8988T (cell line): ENCODE measurements around the gene VAPA.

Experiments
- DNase-seq: peaks from one replicate; pipeline ENCODE4 v3.0.0; 2011

The VAPA gene

DNA sequence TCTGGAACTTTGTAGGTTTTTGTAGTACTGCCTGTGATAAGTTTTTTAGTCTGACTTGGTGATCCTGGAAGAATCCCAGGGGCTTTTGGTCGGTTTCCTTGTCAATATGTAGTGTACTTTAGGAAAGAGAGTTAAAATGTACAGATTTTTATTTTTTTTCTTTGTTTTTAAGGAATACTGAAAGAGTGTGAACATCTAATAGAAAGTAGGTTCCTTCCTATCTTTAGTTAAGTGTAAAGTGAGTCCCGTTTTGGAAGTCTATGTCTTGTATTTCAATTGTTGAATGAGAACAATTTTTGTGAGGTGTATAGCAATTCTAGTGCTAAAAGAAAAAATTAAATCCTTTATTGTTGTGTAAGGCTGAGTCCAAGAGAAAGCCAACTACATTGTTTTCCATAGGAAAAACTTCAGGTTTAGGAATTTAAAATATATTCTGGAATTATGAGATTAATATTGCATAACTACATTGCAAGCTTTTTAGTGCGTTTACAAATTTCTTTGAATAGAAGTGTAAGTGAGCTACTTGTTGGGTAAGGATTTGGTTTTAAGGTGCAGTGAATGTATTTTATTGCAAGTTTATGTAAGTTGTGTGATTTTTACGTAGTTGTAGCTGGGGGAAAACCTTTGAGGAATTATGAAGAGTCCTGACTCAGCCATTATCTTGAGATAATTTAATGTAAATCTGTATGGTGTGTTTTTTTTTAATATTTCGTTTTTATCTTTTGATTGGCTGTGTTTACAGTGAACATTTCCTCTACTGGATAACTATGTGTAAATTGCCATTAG lies 1.7 kb downstream of the VAPA start:
- no peak for DNase-seq

DNA sequence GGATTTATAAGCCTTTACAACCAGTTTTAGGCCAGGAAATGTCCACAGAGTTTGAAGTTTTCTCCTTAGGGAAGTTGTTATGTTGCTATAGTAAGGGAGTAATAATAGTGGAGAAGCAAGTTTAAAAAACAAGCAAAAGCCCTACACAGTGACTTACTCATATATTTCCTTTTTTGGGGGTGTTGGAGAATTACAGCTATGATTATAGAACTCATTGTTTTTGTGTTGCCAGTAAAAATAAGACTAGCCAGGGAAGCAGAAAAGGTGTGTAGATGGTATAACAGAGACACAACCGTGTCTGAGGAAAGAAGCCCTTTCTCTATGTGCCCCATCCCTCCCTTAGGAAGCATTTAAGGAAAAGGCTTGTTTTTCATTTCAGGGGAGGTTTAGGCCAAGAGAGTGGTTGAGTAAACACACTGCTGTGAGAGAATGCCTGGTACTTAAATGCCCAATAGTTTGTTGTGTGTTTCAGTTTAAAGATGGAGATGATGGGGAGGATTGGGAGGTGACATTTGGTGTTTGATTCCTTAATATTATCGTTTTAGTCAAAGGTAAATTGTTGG lies 2.3 kb downstream of the VAPA start:
- no peak for DNase-seq

DNA sequence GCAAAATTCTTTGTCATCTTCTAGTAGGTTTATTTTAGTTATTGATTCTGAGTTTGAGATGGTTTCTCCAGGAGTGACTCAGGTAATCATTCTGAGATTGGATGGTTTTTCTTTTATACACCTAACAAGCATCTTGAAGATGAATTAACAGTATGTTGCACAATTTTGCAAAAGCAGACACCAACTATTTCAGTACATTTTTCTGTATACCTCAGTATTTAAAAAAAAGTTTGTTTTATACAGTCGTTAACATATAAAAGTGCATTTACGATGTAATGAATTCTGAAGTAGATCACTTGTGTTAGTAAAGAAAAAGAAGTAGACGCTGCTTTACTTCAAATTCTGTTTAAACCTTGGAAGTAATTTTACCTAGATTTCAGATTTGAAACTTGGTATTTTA lies 3.0 kb downstream of the VAPA start:
- DNase-seq: no peak

DNA sequence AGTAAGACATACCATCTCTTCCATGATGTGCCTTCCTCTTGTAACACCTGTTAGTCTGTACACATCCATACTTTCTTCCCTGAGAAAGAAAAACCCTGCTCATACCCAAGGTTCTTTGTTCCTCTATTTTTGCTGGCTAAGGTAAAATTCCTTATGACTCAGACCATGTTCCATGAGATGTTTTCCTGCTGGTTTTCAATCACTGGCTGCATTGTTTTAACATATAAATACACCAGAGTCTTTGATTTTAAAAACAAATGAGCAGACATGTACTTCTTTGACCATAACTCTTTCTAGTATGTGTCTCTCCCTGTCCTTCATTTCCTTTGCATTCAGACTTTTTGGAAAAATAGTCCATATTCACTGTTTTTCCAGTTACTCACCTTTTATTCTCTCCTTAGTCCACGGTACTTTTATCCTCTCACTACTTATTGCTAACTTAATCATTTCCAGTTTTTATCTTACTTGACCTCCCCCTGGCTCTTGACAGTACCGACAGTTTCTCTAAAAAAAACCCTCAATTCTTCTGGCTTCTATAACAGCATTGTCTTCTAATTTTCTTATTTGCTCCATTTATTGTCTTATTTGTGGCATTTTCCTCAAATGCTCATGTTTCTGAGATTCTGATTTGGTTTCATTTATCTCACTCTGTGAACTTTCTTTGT lies 4.3 kb downstream of the VAPA start:
- peak; percentile 54 for DNase-seq

DNA sequence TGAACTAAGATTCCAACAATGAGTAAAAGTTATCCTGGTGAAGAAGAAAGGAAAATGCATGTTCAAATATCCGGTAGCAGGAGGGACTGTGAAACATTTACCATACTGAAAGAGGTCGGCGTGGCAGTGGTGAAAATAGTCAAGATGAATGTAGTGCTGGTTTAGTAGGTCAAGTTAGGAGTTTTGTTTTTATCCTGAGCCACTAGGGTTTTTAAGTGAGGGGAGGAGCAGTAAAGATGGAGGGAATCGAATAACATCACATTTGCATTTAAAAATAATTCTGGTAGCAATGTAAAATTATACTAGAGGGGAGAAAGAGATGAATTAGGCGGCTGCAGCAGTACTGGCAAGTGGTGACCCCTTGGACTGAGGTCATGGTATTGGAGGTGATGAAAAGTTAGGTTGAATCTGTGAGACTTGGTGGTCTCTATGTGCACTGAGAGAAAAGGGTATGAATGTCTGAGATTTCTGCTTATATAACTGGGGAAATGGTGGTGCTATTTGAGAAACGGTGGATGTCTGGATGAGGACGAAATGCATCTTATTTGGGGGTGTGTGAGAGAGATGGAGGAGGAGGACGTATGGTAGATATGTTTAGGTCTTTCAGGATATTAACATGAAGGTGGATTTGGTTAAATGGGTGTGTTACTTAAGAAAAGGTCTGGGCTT lies 5.9 kb downstream of the VAPA start:
- DNase-seq: no peak

DNA sequence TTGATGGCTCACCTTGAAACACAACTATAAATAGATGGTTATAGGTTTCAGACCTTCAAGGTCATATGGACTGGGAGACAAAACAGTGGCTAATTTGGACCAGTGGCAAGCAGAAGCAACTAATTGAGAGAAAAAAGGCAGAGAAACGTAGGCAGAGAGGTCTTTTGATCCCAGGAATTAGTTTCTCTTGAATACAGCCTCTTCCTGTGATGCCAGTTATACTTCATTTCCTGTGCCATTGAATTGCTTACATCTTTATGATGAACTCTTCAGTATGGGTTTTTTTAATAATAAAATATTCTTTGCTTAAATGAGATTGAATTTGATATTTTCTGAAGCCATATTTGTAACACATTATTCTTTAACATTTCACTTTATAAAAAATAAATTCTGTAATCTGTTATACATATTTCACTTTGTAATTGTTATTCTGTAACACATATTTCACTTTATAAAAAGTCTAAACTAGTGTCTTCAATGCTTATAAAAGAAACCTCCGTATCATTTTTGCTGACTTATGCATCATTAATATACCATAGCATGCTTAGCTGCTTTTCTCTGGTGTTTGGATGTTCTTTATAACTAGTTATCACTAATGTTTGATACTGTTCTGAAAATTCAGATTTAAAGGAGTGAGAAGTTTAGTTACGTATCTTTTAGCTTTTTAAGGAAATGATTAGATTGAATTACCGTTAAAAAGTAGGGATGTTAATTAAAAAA lies 8.9 kb downstream of the VAPA start:
- no peak for DNase-seq

DNA sequence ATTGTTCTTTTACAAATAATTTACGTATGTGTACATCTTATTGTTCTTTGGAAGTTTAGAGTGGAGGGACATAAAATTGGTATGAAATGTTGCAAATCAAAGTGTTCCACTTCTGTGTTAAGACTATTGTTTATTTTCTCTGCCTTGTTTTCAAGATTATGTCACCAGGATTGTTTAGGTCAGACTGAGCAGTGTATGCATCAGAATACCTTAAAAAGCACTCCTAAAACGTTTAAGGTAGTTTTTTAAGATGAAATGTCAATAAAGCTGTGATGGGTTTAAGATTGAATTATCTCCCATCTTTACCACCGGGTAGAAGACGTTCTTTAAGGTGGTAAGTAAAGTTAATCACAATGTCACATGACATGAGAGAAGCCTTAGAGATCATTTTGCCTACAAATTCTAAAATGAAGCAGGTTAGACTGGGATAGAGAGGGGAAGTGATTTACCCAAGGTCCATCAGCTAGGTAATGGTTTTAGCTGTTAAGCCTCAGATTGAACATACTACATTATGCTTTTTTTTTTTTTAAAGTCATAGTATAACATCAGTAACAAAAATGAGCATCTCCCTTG lies 10.6 kb downstream of the VAPA start:
- DNase-seq: no peak

DNA sequence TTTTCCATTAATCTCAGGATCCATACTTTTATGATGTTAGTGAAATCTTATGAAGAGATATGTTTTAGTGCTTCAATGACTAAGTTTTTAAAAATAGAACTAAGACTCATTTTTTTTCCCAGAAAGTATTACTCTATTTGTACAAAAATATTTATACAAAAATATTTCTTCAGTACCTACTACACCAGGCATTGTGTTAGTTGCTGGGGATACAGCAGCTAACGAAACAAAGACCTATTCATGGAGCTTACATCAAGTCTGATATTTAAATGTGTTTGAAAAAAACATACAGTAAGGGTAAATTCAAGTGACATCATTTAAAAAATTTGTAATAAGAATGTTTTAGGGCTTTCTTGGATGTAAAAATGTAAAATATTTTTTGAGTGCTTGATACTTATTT lies 11.6 kb downstream of the VAPA start:
- no peak for DNase-seq

DNA sequence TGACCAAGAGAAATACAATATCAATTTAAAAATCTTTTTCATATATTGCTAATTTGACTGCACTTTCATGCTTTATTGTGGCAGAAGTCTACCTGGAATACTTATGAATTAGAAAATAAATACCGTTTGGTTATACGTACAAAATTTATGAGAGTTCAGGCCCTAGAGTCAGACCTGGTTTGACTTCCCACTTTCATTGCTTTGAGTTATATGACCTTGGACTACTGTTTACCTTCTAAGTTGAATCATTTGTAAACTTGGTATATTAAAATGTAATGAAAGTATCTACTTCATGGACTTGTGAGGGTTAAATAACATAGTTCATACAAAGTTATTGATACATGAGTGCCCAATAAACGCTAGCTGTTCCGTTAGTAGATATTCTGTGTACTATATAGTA lies 12.0 kb downstream of the VAPA start:
- no peak for DNase-seq

DNA sequence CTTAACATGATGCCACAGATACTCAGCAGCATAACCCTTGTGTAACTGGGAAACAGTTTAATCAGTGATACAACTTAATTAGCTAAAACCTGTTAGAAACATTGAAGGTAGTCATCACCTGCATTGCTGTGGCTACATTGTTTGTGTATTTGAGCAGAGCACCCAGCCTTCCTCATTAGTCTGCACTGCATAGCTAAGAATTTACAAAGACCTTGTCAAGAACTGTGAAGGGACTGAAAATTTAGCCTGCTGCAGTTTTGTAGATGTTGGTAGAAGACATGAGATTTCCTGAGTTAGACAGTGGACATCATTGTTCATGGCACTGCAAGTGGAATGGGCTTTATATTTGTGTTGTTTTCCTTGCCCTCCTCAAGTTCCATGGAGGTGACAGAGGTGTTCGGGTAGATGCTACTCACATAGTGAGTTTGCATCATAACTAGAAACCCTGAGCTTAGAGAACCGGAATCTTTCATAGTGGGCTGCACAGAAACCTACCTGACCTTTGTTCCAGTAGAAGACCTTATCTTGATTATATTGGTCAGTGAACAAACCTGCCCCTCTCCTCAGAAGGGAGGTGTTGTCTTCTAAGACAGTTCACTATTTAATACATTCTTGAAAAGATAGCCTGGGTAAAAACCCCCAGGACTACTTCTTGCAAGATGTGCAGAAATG lies 12.5 kb downstream of the VAPA start:
- no peak for DNase-seq

DNA sequence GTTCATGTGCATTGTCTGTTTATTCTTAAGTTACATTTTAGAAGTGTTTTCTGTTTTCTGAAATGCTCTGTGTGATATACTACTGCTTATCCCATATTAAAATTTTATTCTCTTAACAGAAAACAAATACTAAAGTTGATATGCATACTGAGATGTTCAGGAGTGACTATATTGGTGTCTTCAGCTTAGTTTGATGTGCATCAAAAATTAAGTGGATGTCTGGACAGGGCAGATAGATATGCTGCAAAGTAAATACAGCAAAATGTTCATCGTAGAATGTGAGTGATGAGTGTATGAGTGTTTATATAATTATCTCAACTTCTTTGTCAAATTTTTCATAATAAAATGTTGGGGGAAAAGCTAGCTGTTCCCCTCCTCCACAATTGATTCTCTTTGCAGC lies 13.2 kb downstream of the VAPA start:
- DNase-seq: no peak

DNA sequence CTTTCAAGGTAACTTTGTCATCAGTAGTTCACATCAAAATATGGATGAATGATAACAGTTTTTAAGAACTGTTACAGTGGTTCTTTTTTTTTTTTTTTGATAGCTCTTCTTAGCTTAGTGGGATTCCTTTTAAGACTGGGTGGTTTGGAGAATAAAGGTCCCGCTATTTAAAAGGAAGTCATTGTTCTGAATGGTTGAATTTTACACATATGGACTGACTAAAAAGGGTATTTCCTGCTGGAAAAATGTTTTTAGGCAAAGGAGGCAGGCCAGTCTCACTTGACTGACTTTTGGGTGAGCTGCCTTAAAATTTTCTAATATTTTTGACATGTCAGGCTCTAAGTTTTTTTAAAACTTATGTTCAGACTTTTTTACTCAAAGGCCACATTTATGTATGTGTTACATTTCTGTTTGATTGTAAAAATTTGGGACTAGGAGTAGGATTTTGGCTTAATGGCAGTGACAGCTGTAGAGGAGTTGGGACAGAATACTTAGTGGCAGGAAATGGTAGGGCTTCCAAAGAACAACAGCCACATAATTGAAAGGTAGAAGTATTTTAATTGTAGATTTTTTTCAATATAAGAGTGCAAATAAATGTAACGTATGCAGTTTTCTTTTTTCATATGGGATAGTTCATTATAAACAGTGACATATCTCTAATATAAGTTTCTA lies 13.7 kb downstream of the VAPA start:
- DNase-seq: no peak

DNA sequence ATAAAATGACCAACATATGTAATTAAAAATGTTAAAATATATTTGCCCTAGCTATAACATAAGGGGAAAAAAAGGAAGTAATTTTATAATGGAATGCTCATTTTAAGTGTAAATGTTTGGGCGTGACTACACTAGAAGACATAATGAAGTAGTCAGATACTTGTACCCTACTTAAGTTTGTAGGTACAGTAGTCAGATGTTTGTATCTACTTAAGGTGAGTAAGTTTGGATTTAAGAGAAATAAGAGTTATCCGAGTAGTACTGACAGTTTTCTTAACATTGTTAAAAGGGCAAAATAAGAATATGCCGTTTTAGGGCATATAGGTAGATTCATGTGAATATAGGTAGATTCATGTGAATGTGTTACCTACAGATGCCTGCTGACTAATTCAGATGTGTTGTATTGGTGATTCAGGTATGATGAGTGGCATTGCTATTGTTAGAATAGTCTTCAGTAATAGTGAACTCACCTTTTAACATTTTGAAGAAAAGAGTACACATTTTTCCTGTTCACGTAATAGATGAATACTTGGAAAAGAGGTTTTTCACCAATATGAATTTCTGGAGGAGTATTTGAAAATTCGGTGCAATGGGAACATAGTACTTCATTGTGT lies 14.9 kb downstream of the VAPA start:
- no peak for DNase-seq

DNA sequence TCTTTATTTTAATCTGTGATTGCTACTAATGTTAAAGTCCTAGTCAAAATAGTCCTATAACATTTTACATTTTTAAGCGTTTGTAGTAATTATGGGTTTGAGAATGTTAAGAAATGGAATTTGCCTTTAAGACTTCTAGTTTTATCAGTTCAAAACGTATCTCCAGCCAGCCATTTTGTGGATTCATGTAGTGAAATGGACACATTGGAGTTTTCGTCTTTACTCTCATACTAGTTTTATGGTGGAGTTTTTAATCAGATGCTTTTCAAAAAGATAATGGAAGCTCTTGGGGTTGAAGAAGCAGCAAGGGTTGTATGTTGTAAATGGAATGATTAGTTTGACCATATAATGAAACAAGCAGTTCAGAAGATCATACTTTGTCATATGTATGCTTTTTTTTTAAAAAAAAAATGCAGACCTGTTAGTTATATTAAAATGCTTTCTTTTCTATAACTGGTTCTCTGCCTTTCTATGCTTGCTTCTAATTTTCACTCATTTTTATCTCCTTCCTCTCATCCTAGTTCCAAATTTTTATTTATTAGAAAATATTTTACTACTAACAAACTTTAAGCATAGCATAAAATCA lies 16.6 kb downstream of the VAPA start:
- DNase-seq: no peak

DNA sequence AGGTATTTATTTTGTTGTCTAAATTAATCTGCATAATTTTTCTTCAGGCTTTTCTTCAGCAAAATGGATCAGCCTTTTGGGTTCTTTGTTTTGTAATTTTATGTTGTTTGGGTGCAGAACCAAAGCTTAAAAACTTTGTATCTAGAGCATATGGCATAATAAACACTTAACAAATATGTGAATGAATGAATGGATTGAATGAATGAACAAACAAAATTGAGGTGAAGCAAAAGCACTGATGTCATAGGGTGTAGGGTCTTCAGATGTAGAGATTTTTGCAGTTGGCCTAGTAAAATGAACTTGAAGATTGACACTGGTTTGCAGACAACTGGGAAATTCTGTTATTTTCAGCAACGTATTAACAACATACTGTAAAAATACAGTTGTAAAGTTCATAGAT lies 17.3 kb downstream of the VAPA start:
- no peak for DNase-seq

DNA sequence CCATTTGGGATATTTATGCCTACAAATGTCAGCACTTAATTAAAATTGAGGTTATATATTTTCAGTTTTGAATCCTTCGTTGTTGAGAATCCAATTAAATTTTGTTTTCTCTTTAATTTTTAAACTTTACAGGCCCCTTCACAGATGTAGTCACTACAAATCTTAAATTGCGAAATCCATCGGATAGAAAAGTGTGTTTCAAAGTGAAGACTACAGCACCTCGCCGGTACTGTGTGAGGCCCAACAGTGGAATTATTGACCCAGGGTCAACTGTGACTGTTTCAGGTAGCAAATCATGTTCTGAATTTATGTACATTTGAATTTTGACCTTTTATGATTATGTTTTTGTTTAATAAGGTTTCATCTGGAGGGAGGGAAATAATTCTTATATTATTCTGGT lies 17.9 kb downstream of the VAPA start:
- DNase-seq: no peak

DNA sequence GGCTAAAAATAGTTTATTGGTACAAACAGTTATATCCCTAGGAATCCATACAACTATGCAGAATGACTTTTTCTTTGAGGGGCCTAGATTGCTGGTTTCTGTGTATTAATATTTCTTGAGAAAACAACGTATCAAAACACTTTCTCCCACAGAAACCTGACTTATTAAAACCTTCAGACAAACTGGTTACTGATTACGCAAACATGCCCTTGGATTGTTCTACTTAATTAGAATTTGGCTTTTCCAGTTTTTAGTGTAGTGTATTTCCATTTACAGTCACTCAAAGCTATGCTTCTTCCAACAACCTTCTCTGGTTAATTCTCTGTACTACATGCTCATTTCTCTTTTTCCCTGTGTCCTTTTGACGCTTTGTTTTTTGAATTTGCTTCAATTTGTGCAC lies 20.0 kb downstream of the VAPA start:
- DNase-seq: no peak

DNA sequence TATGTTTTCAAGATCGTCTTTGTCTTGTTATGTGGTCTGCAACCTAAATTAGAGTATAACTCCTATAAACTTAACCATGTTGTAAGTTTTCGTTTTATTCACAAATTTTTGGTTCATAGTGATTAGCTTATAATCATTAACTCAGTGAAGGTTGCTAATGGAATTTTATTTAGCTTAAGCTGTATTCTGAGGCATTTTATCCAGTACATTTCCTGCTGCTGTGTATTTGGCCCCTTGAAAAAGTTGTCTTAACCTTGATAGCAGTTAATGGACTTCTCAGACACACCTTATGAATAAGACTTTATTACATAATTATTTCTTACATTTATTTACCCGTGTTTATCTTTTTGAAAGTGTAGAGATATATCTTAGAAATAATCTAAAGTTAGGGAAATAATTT lies 20.5 kb downstream of the VAPA start:
- no peak for DNase-seq

DNA sequence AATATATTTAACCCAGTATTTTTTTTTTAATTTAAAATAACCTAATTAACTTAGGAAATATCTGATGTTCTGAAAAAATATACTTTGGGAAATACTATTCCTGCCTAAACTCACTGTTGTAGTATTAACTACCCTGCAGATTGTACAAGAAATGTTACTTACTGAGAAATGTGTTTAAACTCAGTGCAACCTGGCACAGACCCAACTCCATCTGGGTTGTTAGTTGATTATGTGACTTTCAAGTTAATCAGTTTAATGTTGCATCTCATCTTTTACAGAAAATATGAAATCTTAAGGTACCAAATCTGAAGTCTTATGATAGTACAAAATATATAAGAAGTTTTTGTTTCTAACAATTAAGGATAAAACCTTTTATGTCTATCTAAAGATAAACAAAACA lies 27.3 kb downstream of the VAPA start:
- no peak for DNase-seq

DNA sequence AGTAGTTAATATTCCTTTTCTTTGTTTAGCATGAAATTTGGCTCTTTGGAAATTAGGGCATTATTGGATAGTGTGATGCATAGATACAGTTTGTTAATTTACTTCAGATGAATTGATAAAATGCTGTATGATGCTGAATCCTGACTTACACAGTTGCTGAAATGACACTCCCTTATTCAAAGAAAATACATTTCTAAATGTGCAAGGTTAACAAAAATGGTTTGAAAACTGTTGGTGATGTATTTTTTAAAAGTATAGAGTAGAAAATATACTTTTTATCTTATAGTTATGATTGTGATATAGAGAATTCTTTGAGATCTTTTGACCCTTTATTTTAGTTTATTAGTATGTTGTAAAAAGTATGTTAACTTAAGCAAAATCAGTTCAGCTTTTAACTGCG lies 27.8 kb downstream of the VAPA start:
- no peak for DNase-seq

DNA sequence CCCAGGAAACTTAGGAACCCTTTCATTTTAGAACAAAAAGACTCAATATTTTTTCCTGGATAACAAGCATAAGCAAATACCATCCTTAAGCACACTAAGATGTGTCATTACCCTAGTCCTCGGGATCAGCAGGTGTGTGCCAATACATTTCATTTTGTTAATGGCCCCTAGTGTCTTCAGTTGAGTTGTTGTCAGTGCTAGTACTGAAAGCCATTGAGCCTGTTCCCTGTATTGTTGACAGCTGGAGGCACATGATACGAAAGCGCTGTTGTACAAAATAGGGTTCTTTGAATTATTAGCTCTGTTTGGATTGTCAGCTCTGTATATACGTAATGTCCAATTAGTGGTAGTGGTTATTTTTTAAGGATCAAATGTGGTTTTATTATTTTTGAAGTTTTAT lies 29.5 kb downstream of the VAPA start:
- DNase-seq: no peak
